ENCODE measurements around the gene NF1. TPM values are rescaled to one million over a fixed set of nuclear protein-coding genes. Genes with fewer than 3 reads are reported as not detected.

NF1 gene
- total and polyA plus RNA-seq, 2 of the 13 experiments (the other 11 are each of a cell fraction or from before 2014, with no cell fraction given): 21.5 to 26.5 TPM

- TF ChIP-seq FIP1L1 (IDR thresholded peaks at IDR 0.05; ENCODE audit: borderline replicate concordance, insufficient read depth, low read depth, low read length) (no peak), FLYWCH1 (CRISPR knock-in tag; IDR thresholded peaks at IDR 0.05) (no peak)
Measured at GRCh38 chr17:31158746-31159377, 64.1 kb downstream of the NF1 start (continued).

DNA sequence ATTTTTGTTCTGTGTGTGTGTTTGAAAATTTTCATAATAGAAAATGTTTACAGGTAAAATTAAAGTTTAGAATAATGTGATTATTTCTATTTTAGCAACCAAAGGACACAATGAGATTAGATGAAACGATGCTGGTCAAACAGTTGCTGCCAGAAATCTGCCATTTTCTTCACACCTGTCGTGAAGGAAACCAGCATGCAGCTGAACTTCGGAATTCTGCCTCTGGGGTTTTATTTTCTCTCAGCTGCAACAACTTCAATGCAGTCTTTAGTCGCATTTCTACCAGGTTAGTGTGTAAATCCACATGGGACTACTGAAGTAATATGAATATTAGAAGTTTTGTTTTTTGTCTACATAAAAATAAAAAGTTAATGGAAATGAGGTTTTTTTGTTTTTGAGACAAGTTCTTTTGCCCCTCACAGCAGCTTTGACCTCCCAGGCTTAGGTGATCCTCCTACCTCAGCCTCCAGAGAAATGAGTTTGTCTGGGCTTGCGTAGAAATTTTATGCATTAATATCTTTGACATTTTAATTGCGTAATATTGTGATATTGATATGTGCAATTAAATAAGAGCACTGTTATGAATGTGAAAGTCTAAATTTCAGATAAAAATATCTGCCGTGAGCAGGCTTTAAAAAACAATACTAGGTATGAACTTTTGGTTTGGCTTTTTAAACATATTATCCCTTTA is 68.5 kb downstream of the NF1 start:
- no peak overlapping the region for H3K4me3 ChIP-seq (replicated peaks in 1 of 3; ENCODE audit: insufficient read depth in 1 of 3, low read depth in 2 of 3, low read length in 3 of 3)
- peaks cover 0 to 28% of the 10 kb centered on the region in 2 experiments; a peak in 3 of 5 replicates for H3K36me3 ChIP-seq (replicated peaks in 1 of 2; ENCODE audit: control insufficient read depth in 1 of 2, insufficient read depth in 2 of 2, low read length in 2 of 2)
- H4K20me1 ChIP-seq (ENCODE audit: insufficient read depth, low read length): no peaks in the 10 kb centered on the region
- ATAC-seq (no peak), FAIRE-seq (no peak), DNase-seq (ENCODE audit: low spot score) (no peak)
- in situ Hi-C loops (cut with HindIII; ENCODE audit: extremely low pct_ligation_motif_present, low pct_unique_long_range_greater_than_20kb) (no loop called here), intact Hi-C loops (cut with micrococcal nuclease; ENCODE audit: unreplicated experiment) (no loop called here)
- H3K9me3 ChIP-seq (ENCODE audit: low read length): no peaks in the 10 kb centered on the region
- H3K4me1 ChIP-seq (ENCODE audit: insufficient read depth, low read length): no peaks in the 10 kb centered on the region
- BruUV-seq (replicated peaks): no TSS peak
- H3K9ac ChIP-seq (ENCODE audit: insufficient read depth, low read depth, low read length): no peak overlapping the region
- no peak overlapping the region for H2AFZ ChIP-seq (ENCODE audit: low read length)
- WGBS (ENCODE audit: low lambda C conversion rate): 98% methylated on average over 7 of the region's 7 CpGs
- H3K79me2 ChIP-seq (ENCODE audit: insufficient read depth, low read length): no peaks in the 10 kb centered on the region
- ChIA-PET POLR2A (no interaction called here), CTCF (ENCODE audit: low intra/inter-chr PET ratio, low total read pairs) (no interaction called here)
- H3K27ac ChIP-seq (ENCODE audit: extremely low read length, insufficient read depth, low read length): no peak overlapping the region
- no peak overlapping the region for H3K4me2 ChIP-seq (ENCODE audit: low read depth, low read length)
- H3K27me3 ChIP-seq (ENCODE audit: control insufficient read depth in 1 of 2, insufficient read depth in 2 of 2, low read length in 2 of 2): no peaks in the 10 kb centered on the region
- TF ChIP-seq CEBPB (IDR thresholded peaks at IDR 0.05; ENCODE audit: borderline replicate concordance, low read depth, low read length) (peak; percentile 65; the same call in 1 of the 2 replicates), TCF7L2 (IDR thresholded peaks at IDR 0.05; ENCODE audit: low read depth, low read length) (no peak)

DNA sequence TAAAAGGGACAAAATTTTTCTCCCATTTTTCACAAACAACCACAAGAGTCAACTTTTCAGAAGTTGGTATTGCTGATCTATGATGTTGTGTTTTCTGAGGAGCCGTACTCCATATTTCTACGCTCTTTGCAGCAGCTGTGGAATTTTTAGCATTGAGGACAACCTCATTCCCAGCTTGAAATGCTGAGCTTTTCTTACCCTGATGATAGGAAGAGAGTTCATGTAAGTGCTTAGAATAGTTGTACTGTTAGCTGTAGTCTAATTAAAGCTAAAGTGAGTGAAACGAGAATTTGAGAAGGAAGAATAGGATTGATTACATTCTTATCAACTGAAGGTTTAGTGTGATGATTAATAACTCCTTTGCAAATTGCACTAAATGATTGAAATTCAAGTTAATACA is 72.3 kb downstream of the NF1 start:
- H3K4me3 ChIP-seq (replicated peaks in 1 of 3; ENCODE audit: insufficient read depth in 1 of 3, low read depth in 2 of 3, low read length in 3 of 3): no peak overlapping the region
- H3K4me2 ChIP-seq (ENCODE audit: low read depth, low read length): no peak overlapping the region
- peaks cover 0 to 11% of the 10 kb centered on the region in 2 experiments; a peak in 2 of 5 replicates for H3K36me3 ChIP-seq (replicated peaks in 1 of 2; ENCODE audit: control insufficient read depth in 1 of 2, insufficient read depth in 2 of 2, low read length in 2 of 2)
- BruUV-seq (replicated peaks): no TSS peak
- H3K27ac ChIP-seq (ENCODE audit: extremely low read length, insufficient read depth, low read length): no peak overlapping the region
- ChIA-PET CTCF (ENCODE audit: low intra/inter-chr PET ratio, low total read pairs) (no interaction called here), POLR2A (no interaction called here)
- DNase-seq (ENCODE audit: low spot score) (no peak), FAIRE-seq (no peak), ATAC-seq (no peak)
- WGBS (ENCODE audit: low lambda C conversion rate): 97% methylated on average over 3 of the region's 3 CpGs
- H4K20me1 ChIP-seq (ENCODE audit: insufficient read depth, low read length): no peaks in the 10 kb centered on the region
- no peaks in the 10 kb centered on the region for H3K9me3 ChIP-seq (ENCODE audit: low read length)
- H2AFZ ChIP-seq (ENCODE audit: low read length): no peak overlapping the region
- no peak overlapping the region for H3K9ac ChIP-seq (ENCODE audit: insufficient read depth, low read depth, low read length)
- H3K79me2 ChIP-seq (ENCODE audit: insufficient read depth, low read length): no peaks in the 10 kb centered on the region
- no peaks in the 10 kb centered on the region for H3K27me3 ChIP-seq (ENCODE audit: control insufficient read depth in 1 of 2, insufficient read depth in 2 of 2, low read length in 2 of 2)
- intact Hi-C loops (cut with micrococcal nuclease; ENCODE audit: unreplicated experiment): no loop called here
- in situ Hi-C loops (cut with HindIII; ENCODE audit: extremely low pct_ligation_motif_present, low pct_unique_long_range_greater_than_20kb): no loop called here
- H3K4me1 ChIP-seq (ENCODE audit: insufficient read depth, low read length): no peaks in the 10 kb centered on the region
- TF ChIP-seq ZNF547 (CRISPR knock-in tag; IDR thresholded peaks at IDR 0.05) (no peak), ZNF816 (CRISPR knock-in tag; IDR thresholded peaks at IDR 0.05; ENCODE audit: borderline replicate concordance) (no peak), ZNF263 (CRISPR knock-in tag; IDR thresholded peaks at IDR 0.05) (no peak), GFI1 (CRISPR knock-in tag; IDR thresholded peaks at IDR 0.05; ENCODE audit: borderline replicate concordance) (no peak), SOX13 (IDR thresholded peaks at IDR 0.05) (no peak), SOX13 (CRISPR knock-in tag; conservative IDR thresholded peaks at IDR 0.05 in 1 of 2, IDR thresholded peaks at IDR 0.05 in 1 of 2) (no peak), MEIS2 (CRISPR knock-in tag; IDR thresholded peaks at IDR 0.05) (no peak), ZSCAN20 (CRISPR knock-in tag; IDR thresholded peaks at IDR 0.05; ENCODE audit: borderline replicate concordance) (no peak), ZNF691 (CRISPR knock-in tag; IDR thresholded peaks at IDR 0.05; ENCODE audit: borderline replicate concordance, low read depth) (no peak), ZNF12 (CRISPR knock-in tag; IDR thresholded peaks at IDR 0.05) (no peak), BATF2 (CRISPR knock-in tag; IDR thresholded peaks at IDR 0.05) (no peak)
